Right atrium auricular region (tissue), 2 donors: ENCODE data around the gene FARP1. TPM values are rescaled to one million over a fixed set of nuclear protein-coding genes. Genes with fewer than 3 reads are reported as not detected.

Source experiments
- DNase-seq: peaks from one replicate; pipeline ENCODE4 v3.0.0-alpha.2; 2019; ENCODE audit warnings: low spot score
- H3K27ac ChIP-seq, 2 donors: fragments of 200-600 bp; sonication (generic); 1 replicate in 1 of 2; 2 replicates in 1 of 2; pipeline ENCODE4 v1.5.1; 2016 to 2019
- H3K27me3 ChIP-seq, 2 donors: fragments of 200-600 bp; sonication (generic); one replicate each; pipeline versions ENCODE4 v1.5.1 to v1.6.0; 2017 to 2019
- H3K36me3 ChIP-seq: fragments of 200-600 bp; sonication (generic); one replicate; pipeline ENCODE4 v1.5.1; 2016
- H3K4me1 ChIP-seq, 2 donors: fragments of 200-600 bp; sonication (generic); one replicate each; pipeline versions ENCODE4 v1.5.1 to v1.6.0; 2017 to 2019
- H3K4me3 ChIP-seq, 2 donors: fragments of 200-600 bp; sonication (generic); 1 replicate in 1 of 2; 2 replicates in 1 of 2; pipeline ENCODE4 v1.5.1; 2017 to 2019; ENCODE audit warnings: mild to moderate bottlenecking in 1 of 2, moderate library complexity in 1 of 2
- H3K9me3 ChIP-seq, 2 donors: fragments of 200-600 bp; sonication (generic); one replicate each; pipeline ENCODE4 v1.5.1; 2019
- total RNA-seq, 2 donors: library from RNA; depleted of rRNA; stranded (reverse); fragments of >200 nt; gene quantifications; one replicate each; pipeline ENCODE4 v1.1.0, GENCODE V29; 2016
- TF ChIP-seq, protein P1 (sequence below), 2 donors: fragments of 200-600 bp; sonication (generic); IDR thresholded peaks; one replicate each; pipeline ENCODE4 v1.5.1; 2019; ENCODE audit warnings: antibody characterized with exemption in 2 of 2

FARP1 gene
- total RNA-seq, 2 donors from 2014 or later: 15.5 to 25.7 TPM

DNA sequence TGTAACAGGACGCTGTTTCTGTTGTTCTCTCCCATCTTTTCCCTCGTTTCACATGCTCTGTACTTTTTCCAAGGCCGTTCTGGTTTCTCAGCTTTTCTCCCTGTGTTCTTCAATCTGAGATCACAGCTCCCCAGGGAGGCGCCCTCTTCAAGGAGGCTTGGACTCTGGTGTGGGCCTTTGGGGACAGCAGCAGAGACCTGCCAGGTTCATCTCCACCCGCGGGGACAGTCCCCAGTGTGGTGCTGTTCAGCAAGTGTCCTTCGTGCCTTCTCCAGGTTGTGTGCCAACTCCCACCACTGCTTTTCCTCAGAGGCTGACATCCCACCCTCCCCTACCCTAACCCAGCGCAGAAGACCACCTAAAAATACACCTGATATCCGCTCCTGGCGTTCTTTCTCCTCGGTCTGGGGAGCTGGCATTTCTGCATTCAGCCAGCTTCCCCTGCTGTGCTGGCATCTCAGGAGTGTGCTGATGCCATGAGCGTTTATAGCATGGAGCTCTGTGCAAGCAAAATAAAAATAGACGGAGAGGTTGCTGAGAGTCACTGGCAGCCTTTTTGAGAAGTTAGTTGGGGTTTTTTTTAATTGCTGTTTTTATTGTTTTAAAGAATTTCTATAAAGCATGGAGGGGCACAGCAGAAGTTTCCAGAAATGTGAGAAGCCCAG lies 284.6 kb downstream of the FARP1 start:
- Histone ChIP-seq H3K4me3 (no peak overlapping the region), H3K4me1 (no peaks in the 10 kb centered on the region), H3K9me3 (no peaks in the 10 kb centered on the region), H3K27me3 (no peaks in the 10 kb centered on the region), H3K36me3 (peaks cover 24% of the 10 kb centered on the region), H3K27ac (no peak overlapping the region)
- DNase-seq: no peak
- TF ChIP-seq, protein P1, sequence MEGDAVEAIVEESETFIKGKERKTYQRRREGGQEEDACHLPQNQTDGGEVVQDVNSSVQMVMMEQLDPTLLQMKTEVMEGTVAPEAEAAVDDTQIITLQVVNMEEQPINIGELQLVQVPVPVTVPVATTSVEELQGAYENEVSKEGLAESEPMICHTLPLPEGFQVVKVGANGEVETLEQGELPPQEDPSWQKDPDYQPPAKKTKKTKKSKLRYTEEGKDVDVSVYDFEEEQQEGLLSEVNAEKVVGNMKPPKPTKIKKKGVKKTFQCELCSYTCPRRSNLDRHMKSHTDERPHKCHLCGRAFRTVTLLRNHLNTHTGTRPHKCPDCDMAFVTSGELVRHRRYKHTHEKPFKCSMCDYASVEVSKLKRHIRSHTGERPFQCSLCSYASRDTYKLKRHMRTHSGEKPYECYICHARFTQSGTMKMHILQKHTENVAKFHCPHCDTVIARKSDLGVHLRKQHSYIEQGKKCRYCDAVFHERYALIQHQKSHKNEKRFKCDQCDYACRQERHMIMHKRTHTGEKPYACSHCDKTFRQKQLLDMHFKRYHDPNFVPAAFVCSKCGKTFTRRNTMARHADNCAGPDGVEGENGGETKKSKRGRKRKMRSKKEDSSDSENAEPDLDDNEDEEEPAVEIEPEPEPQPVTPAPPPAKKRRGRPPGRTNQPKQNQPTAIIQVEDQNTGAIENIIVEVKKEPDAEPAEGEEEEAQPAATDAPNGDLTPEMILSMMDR (IDR thresholded peaks at IDR 0.05): no peak

DNA sequence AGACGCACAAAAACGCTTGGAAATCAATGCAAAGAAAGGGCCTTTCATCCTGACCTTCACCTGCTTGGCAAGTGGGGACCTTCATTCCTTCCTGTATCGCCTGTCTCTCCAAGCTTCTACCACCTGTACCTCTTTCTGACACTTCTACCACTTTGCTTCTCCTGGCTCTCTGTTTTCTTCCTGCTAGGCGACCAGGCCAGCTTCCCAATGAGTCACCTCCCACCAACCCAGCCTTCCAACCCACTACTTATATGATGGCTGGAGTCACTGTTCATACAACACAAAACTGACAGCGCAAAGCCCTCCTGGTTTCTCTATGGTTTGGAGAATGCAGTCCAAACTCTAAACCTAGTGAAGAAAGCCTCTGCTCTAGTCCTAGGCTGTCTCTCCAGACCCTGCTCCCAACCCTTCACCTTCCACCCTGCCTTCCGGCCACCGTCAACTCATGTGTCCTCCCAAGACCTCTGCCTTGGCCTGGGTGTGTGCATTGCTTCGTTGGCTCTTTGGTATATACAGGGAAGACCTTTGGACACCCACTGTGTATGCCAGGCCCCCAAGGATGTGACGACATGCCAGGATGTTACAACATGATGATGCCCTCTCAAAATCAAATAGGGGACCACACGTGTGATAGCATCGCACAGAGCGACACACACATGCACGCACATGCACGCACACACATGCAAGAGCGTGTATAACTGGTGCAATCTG lies 285.5 kb downstream of the FARP1 start:
- Histone ChIP-seq H3K4me1 (no peaks in the 10 kb centered on the region), H3K36me3 (peaks cover 24% of the 10 kb centered on the region), H3K9me3 (no peaks in the 10 kb centered on the region), H3K27me3 (no peaks in the 10 kb centered on the region), H3K4me3 (no peak overlapping the region), H3K27ac (no peak overlapping the region)
- TF ChIP-seq, protein P1 (IDR thresholded peaks at IDR 0.05): no peak
- no peak for DNase-seq

DNA sequence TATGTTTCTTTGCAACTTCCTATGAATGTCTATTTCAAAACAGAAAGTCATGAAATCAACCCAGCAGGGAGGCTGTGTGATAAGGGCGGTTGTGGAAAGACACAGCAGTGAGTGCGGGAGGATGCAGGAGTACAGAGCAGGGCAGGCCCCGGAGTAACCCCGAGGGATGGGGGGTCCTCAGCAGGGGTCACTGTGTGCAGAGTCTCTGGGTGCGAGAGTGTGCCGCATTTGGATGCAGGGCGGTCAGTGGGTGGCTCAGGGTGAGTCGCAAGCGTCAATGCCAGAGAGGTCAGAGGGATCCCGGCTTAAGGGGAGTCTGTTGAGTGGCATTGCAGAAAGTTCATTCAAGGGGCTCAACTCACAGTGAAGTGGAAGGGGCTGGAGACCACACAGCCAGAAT lies 286.2 kb downstream of the FARP1 start:
- no peak overlapping the region for H3K4me3 ChIP-seq
- no peak for DNase-seq
- peaks cover 24% of the 10 kb centered on the region for H3K36me3 ChIP-seq
- H3K27ac ChIP-seq: no peak overlapping the region
- H3K27me3 ChIP-seq: no peaks in the 10 kb centered on the region
- TF ChIP-seq, protein P1 (IDR thresholded peaks at IDR 0.05): no peak
- H3K4me1 ChIP-seq: no peaks in the 10 kb centered on the region
- H3K9me3 ChIP-seq: no peaks in the 10 kb centered on the region

DNA sequence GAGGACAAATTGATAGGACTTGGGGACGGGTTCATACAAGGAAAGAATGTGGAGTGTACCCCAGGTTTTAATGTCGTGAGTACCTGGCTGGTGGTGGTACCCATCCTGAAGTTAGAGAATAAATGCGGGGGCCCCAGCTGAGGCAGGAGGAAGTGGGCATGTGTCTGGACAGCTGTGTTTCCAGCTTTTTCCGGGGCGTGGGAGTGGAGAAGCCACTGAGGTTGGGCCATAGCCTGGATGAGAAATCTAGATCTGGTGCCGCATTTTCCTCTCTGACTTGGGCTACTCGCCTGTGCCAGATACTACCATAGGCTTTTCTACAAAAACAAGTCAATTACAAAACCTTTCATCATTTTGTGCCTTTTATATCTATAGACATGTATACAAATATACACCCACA lies 286.6 kb downstream of the FARP1 start:
- Histone ChIP-seq H3K4me1 (no peaks in the 10 kb centered on the region), H3K27ac (no peak overlapping the region), H3K36me3 (peaks cover 20% of the 10 kb centered on the region), H3K27me3 (no peaks in the 10 kb centered on the region), H3K9me3 (no peaks in the 10 kb centered on the region), H3K4me3 (no peak overlapping the region)
- TF ChIP-seq, protein P1 (IDR thresholded peaks at IDR 0.05): no peak
- no peak for DNase-seq

DNA sequence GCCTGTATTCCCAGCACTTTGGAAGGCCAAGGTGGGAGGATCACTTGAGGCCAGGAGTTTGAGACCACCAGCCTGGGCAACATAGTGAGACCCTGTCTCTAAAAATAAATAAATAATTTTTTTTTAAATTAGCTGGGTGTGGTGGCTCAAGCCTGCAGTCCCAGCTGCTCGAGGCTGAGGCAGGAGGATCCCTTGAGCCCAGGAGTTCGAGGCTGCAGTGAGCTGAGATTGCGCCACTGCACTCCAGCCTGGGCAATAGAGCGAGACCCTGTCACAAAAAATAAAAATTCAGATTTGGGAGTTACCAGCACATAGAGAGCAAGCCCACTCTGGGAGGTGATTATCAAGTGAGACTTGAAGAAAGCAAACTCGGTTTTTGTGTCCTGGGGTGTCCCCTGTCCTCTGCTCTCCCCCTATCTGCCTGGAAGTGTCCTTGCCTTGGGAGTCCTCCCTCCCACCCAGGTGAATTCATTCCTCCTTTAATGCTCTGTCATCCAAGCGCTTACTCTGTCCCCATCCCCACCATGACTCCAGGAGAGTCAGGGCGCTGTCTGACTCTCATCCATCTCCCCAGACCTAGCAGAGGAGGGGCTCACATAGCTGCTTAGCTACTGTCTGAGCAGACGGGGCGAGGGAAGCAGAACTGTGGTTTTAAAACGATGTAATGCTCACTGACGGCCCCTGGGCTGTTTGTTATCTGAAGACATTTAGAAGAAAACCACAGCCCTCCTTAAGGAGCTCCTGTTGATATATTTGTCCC lies 287.3 kb downstream of the FARP1 start:
- no peak for DNase-seq

More for the DNA sequence above, 287.3 kb downstream of the FARP1 start:
- Histone ChIP-seq H3K4me3 (no peak overlapping the region), H3K36me3 (peaks cover 15% of the 10 kb centered on the region), H3K27ac (no peak overlapping the region), H3K4me1 (no peaks in the 10 kb centered on the region), H3K9me3 (no peaks in the 10 kb centered on the region), H3K27me3 (no peaks in the 10 kb centered on the region)
- TF ChIP-seq, protein P1 (IDR thresholded peaks at IDR 0.05): no peak
